HG02885 (cell line): ENCODE results near the gene ATP2B1.
"Not testable (repeated sequence)": the region's sequence is repeated elsewhere in the genome, so short reads cannot be mapped to it uniquely, and the experiment has no call there.

ENCODE experiments used
- ATAC-seq: cut with Tn5 transposase; IDR thresholded peaks from one replicate; pipeline ENCODE4 v1.9.1; 2021; ENCODE audit warnings: mild to moderate bottlenecking; ENCODE audit not compliant: unreplicated experiment, poor library complexity

ATP2B1 gene

DNA sequence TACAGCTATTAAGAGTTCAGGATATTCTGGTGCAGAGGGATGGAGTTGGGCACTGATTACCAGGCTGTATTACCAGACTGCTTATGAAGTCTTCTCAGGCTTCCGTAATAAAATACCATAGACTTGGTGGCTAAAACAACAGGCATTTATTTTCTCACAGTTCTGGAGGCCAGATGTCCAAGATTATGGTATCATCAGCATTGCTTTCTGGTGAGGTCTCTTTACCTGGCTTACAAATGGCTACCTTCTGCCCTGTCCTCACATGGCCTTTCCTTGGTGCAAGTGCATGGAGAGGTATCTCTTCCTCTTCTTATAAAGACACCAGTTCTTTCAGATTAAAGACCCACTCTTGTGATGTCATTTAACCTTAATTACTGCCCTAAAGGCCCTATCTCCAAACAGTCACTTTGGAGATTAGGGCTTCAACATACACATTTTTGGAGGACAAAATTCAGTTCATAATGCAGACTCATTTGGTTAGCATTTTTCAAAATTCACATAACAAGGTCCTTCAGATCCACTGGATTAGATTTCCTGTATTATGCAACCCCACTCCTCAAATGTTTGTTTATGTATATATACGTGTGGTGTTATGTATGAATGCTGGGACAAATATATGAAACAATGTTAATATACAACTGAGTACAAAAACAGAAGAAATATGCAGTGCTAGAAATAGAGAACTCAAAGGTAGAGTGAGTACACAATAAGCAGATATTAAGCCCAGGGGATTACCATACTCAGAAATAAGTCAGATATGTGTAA, 9.3 kb upstream of the ATP2B1 start:
- ATAC-seq: no peak

DNA sequence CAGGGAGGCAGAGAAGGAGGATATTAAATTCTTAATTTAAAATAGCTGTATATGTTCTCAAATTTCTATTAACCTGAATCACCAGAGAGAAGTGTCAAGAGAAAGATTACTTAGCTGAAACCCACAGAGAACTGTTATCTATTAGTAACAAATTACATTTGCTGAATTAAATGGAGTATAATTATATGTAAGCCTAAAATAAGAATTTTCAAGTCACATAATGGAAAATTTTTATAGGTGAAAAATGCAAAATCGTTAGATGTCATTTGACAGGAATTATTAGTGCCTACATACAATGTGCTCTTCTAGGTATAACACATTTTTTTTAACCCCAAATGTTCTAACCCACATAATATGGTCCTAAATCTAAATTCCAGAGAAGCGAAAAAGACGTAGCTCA, 4.1 kb upstream of the ATP2B1 start:
- no peak for ATAC-seq

- no peak for ATAC-seq
Observed at GRCh38 chr12:89710873-89711750, 2.5 kb upstream of the ATP2B1 start.

DNA sequence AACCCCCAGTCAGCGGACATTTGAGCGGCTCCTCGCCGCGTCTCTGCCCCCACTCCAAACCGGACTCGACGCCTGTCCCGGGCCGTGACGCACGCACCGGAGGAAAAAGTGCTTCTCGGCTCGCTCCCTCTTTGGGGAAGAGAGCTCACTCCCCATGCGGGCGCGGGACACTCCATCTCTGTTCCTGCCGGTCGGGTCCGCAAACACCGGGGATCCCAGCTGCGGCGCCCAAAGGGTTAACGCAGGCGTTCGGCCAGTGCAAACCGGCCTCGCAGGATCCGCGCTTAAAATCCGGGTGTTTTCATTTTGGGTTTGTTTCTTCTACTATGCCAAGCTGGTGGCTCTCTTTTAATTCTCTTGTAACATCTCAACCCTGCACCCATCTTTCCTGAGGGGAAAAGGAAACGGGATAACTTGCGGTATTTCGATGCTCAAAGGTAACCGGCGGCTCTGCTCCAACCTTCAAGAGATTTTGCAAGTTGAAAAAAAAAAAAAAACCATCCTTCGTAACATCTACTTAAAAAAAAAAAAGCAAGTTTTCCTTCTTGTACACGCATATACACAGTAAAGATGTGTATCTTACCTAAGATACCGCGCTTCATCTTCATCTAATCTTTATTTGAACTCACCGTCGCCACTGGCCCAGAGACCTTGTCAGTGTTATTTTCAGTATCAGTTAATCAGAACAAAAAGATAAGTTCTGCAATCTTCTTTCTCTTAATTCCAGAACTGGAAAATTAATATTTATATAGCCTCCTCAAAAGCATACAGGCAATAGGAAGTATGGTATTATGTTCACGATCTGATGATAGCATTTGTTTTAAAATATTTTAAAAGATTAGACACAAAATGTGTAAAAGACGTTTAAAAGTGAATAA, 1.6 kb upstream of the ATP2B1 start:
- no peak for ATAC-seq

GRCh38 chr12:89709157-89709994, 738 bp upstream of the ATP2B1 start:
- peak; percentile 74 for ATAC-seq

GRCh38 chr12:89707703-89708564, 704 bp downstream of the ATP2B1 start:
- peak; percentile 1 for ATAC-seq

DNA sequence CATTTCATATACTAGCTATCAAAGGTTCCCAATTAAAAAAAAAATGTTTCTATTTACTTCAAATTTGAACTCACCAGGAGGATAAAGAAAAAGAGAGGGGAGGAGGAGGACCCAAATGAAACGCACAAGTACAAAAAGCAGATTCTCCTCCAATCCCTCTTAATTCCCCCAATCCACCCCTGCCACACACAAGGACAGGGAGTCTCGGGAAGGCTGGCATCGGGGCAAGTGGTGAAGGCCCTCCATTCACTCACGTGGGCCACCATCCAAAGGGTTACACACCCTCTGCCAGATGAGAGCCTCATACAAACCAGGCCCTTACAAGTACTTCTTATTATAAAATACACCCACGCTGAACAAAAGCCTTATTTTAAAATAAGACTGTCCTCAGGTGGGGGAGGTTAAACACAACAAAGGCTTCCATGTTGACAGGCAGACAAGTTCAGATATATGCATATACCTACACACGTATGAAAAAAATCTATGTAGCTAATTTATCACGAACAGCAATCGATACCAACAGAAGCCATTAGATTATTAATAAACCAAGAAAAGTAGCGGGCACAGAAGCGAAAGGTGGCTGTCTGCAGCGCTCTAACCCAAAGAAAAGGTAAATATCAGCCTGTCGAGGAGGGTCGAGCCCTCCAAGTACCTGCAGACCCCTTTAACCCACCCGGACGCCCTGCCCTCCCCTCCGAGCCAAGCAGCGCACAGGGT, 1.5 kb downstream of the ATP2B1 start:
- ATAC-seq: no peak

DNA sequence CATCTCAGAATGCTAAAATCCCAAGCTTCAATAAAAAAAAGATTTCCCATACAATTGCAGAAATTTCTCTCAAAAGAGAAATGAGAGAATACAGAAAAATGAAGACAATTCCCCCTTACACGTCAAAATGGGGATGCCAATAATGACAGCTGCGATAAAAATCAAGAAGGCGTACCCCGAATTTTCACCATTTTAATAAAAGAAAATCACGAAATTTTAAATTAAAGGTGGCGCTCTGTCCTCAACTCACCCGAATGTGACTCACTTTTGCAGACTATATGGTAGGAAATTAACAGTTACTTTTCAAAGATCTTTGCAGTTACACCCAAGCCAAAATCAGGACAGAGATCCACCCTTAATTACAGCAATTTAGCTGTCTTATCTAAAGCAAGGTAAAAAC, 2.1 kb downstream of the ATP2B1 start:
- ATAC-seq: no peak

- ATAC-seq: no peak
Observed at GRCh38 chr12:89704457-89704856, 4.2 kb downstream of the ATP2B1 start.

DNA sequence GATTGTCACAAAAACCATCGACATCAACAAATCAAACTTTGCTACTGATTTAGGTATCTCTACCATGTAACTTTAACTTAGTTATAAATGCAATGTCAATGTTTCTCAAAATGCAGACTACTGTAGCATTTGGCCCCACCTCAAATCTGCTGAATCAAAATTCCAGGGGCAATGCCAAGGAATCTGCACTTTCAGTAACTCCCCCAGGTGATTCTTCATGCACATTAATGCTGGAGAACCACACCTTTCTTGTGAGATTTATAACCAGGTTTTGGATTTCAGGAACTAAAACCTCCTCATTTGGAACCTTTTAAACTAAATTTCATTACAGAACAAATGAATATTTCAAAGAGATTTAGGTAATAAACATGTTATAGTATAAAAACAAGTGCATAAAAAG, 4.9 kb downstream of the ATP2B1 start:
- ATAC-seq: no peak

DNA sequence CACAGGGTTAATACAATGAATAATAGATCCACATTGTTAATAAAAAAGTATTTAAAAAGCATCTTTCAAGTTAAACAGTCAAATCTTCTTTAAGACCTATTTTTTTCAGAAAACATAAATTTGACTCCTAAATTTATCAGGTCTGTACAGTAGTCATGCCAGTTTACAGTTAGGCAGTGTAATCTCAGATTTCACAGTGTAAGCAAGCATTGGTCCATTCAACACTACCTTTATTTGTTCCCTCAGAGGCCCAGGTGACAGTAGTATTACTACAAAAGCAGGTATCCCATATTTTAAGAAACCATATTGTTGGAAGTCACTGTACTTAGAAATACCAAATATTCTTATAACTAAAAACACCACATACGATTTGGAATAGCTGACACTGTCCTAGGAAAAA, 6.1 kb downstream of the ATP2B1 start:
- ATAC-seq: no peak

GRCh38 chr12:89701606-89702206, 6.9 kb downstream of the ATP2B1 start:
- no peak for ATAC-seq

DNA sequence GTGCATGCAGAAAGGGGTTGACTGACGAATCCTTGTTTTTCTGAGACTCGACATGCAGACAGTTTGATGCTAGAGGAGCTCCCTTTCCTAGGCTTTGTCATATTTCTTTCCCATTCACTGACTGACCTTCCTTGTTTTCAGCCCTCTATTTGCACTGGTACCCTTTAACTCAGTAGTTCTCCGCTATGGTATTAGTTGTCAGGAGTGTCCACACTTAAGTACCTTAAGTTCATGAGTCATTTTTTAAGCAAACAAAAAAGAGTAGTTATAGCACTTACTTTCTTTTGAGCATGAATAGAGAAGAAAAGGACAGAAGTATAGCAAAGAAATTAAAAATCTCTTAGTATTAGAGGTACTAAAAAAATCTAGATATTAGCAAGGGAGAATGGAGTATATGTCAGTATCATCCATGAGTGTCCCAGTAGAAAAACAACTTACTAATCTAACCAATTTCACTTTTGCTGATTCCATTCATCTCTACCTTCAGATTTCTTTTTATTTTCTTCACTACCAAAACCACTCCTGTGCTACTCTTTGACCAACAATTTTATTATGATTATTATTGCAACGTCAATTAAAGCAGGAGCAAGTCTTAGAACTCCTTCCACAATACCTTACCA, 8.3 kb downstream of the ATP2B1 start:
- no peak for ATAC-seq

DNA sequence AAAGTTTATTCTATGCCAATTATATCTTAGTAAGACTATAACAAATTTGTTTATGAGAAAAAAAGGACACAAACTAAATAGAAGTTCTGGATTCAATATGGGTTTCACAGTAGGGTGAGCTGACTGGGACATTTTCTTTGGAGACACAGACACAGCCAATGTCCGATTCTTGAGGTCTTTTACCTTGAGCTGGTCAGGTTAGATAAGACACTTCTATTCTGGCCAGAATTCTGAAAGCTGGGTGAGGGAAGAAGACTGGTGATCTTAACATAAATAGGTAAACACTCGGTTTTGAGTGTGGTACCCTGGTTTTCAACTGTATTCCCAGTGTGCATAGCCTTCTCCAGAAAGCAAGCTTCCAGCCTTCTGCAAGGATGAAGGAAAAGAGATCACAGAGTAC, 10.0 kb downstream of the ATP2B1 start:
- no peak for ATAC-seq

DNA sequence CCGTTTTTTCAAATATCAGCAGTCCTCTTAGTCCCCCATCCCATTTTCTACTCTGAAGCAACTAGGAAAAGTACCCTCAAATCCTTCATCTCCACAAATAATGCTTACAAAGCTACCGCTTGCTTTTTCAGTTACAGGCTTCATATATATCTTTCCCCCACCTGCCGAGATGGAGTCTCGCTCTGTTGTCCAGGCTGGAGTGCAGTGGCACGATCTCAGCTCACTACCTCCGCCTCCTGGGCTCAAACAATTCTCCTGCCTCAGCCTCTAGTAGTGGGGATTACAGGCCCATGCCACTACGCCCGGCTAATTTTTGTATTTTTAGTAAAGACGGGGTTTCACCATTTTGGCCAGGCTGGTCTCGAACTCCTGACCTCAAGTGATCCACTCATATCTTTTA, 10.9 kb downstream of the ATP2B1 start:
- not testable (repeated sequence) for ATAC-seq

GRCh38 chr12:89697296-89697695, 11.3 kb downstream of the ATP2B1 start:
- ATAC-seq: no peak

- ATAC-seq: no peak
Observed at GRCh38 chr12:89695830-89696229, 12.8 kb downstream of the ATP2B1 start.
